Tibial nerve (tissue), 4 donors: ENCODE data around the gene SLC5A1. TPM values are rescaled to one million over a fixed set of nuclear protein-coding genes. Genes with fewer than 3 reads are reported as not detected.

Experiments used
- DNase-seq, 2 donors: peaks; one replicate each; pipeline ENCODE4 v3.0.0-alpha.2; 2019; ENCODE audit warnings: low spot score in 2 of 2
- H3K27ac ChIP-seq, 4 donors: fragments of 200-600 bp; sonication (generic) in 3 of 4; one replicate each; pipeline ENCODE4 v1.5.1; 2017 to 2019; ENCODE audit warnings: mild to moderate bottlenecking in 1 of 4
- H3K27me3 ChIP-seq, 2 donors: fragments of 200-600 bp; sonication (generic) in 1 of 2; one replicate each; pipeline versions ENCODE4 v1.5.1 to v1.6.0; 2017 to 2019
- H3K36me3 ChIP-seq, 3 donors: fragments of 200-600 bp; sonication (generic); one replicate each; pipeline ENCODE4 v1.5.1; 2018 to 2019
- H3K4me1 ChIP-seq, 4 donors: fragments of 200-600 bp; sonication (generic) in 3 of 4; one replicate each; pipeline ENCODE4 v1.5.1; 2017 to 2019
- H3K4me3 ChIP-seq, 4 donors: fragments of 200-600 bp; sonication (generic) in 3 of 4; one replicate each; pipeline ENCODE4 v1.5.1; 2017 to 2019; ENCODE audit warnings: mild to moderate bottlenecking in 1 of 4, moderate library complexity in 1 of 4
- H3K9me3 ChIP-seq, 4 donors: fragments of 200-600 bp; sonication (generic) in 3 of 4; one replicate each; pipeline ENCODE4 v1.5.1; 2017 to 2019
- EP300 ChIP-seq, 2 donors: sonication (generic); formaldehyde crosslinking; IDR thresholded peaks; one replicate each; pipeline ENCODE4 v1.6.1; 2017; ENCODE audit warnings: antibody characterized with exemption in 2 of 2, mild to moderate bottlenecking in 1 of 2
- POLR2A ChIP-seq, 2 donors: fragments of 450-650 bp; IDR thresholded peaks; one replicate each; pipeline ENCODE4 v1.6.1; 2017; ENCODE audit warnings: antibody characterized with exemption in 2 of 2, mild to moderate bottlenecking in 2 of 2, moderate library complexity in 2 of 2
- WGBS, 2 donors: methylation state at CpG; one replicate each; pipeline ENCODE4 v1.1.5; 2018; 5-methylcytosine and 5-hydroxymethylcytosine counted together
- total RNA-seq, 4 donors: library from RNA; depleted of rRNA; stranded (reverse); fragments of >200 nt; gene quantifications; one replicate each; pipeline ENCODE4 v1.1.0, GENCODE V29; 2016
- TF ChIP-seq, protein P1 (sequence below), 5 experiments: fragments of 200-600 bp in 3 of 5; fragments of 450-650 bp in 2 of 5; sonication (generic) in 3 of 5; IDR thresholded peaks; one replicate each; pipeline ENCODE4 v1.5.1; 2016 to 2019; ENCODE audit warnings: antibody characterized with exemption in 5 of 5, mild to moderate bottlenecking in 3 of 5, moderate library complexity in 2 of 5

SLC5A1 gene
- total RNA-seq, 4 donors from 2014 or later, result under 0.01 TPM; not detected in 3

DNA sequence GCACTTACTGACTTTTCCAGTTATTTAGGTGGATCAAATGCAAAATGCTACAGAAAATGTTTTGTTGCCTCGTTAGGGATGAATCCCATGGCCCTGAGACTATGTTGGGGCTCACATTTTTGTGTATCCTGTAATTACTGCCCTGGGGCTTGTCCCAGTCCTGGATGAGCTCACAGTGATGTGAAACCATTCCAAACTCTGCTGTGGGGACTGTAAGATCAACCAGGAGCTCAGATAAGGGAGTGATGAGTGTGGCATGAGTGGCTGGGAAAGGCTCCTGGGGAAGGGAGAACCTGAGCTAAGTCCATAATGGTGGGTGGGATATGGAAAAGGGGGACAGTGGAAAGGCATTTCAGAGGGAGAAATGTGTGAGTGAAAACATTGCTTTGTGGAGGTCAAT lies 54.0 kb downstream of the SLC5A1 start:
- 29 to 43% methylated on average over 1 of the region's 1 CpG for WGBS, 2 donors
- H3K9me3 ChIP-seq, result no peaks in the 10 kb centered on the region
- peaks cover 0 to 7% of the 10 kb centered on the region in 2 donors for H3K27me3 ChIP-seq
- H3K27ac ChIP-seq, result no peak overlapping the region
- H3K36me3 ChIP-seq, result no peaks in the 10 kb centered on the region
- H3K4me3 ChIP-seq, result no peak overlapping the region
- H3K4me1 ChIP-seq, result no peaks in the 10 kb centered on the region
- DNase-seq, result no peak
- TF ChIP-seq, protein P1, sequence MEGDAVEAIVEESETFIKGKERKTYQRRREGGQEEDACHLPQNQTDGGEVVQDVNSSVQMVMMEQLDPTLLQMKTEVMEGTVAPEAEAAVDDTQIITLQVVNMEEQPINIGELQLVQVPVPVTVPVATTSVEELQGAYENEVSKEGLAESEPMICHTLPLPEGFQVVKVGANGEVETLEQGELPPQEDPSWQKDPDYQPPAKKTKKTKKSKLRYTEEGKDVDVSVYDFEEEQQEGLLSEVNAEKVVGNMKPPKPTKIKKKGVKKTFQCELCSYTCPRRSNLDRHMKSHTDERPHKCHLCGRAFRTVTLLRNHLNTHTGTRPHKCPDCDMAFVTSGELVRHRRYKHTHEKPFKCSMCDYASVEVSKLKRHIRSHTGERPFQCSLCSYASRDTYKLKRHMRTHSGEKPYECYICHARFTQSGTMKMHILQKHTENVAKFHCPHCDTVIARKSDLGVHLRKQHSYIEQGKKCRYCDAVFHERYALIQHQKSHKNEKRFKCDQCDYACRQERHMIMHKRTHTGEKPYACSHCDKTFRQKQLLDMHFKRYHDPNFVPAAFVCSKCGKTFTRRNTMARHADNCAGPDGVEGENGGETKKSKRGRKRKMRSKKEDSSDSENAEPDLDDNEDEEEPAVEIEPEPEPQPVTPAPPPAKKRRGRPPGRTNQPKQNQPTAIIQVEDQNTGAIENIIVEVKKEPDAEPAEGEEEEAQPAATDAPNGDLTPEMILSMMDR (IDR thresholded peaks at IDR 0.05), result no peak
- TF ChIP-seq EP300 (IDR thresholded peaks at IDR 0.05) (no peak), POLR2A (IDR thresholded peaks at IDR 0.05) (no peak)

DNA sequence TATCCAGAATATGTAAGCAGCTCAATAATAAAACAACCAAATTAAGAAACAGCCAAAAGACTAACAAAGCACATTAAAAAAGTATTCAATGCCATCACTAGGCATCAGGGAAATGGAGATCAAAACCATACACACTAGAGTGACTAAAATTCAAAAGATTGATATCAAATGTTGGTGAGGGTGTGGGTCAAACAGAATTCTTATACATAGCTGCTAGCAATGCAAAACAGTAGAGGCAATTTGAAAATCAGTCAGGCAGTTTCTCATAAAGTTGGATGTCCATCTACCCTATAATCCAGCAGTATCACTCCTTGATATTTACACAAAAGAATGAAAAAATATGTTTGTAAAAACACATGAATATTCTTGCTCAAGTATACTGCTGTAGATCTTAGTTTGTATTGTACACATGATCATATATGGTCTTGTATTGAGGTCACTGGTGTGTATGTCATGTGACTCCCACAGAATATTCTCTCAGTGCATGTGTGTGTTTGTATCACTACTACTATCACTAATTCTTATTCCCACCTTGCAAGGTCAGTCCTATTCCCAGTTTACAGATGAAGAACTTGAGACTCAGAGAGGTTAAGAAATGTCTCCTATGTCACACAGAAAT lies 54.9 kb downstream of the SLC5A1 start:
- peaks cover 0 to 7% of the 10 kb centered on the region in 2 donors for H3K27me3 ChIP-seq
- TF ChIP-seq, protein P1 (IDR thresholded peaks at IDR 0.05), result no peak
- TF ChIP-seq POLR2A (IDR thresholded peaks at IDR 0.05) (no peak), EP300 (IDR thresholded peaks at IDR 0.05) (no peak)
- H3K4me3 ChIP-seq, result no peak overlapping the region
- DNase-seq, result no peak
- H3K27ac ChIP-seq, result no peak overlapping the region
- no peaks in the 10 kb centered on the region for H3K9me3 ChIP-seq
- no peaks in the 10 kb centered on the region for H3K4me1 ChIP-seq
- H3K36me3 ChIP-seq, result no peaks in the 10 kb centered on the region

DNA sequence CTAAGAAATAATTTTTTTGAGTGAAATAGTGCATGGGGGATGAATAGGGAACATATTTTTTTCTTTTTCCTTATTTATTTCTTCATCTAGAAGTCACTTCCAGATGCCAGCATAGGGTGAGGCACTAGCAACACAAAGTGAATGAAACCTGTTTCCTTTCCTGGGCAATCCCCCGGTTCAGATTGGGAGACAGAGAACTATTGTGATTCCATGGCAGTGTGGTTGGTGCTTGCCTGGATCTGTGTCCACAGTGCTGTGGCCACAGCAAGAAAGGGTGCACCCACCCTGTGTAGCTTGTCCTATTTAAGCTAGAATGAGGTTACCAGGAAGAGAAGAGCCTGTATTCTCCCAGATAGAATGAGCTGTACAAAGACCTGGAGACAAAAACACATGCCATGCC lies 57.6 kb downstream of the SLC5A1 start:
- 33 to 41% methylated on average over 1 of the region's 1 CpG for WGBS, 2 donors
- H3K36me3 ChIP-seq, result no peaks in the 10 kb centered on the region
- H3K4me3 ChIP-seq, result no peak overlapping the region
- no peaks in the 10 kb centered on the region for H3K9me3 ChIP-seq
- H3K27ac ChIP-seq, result no peak overlapping the region
- TF ChIP-seq EP300 (IDR thresholded peaks at IDR 0.05) (no peak), POLR2A (IDR thresholded peaks at IDR 0.05) (no peak)
- TF ChIP-seq, protein P1 (IDR thresholded peaks at IDR 0.05), result no peak
- no peak for DNase-seq
- H3K27me3 ChIP-seq, result peaks cover 0 to 7% of the 10 kb centered on the region in 2 donors
- H3K4me1 ChIP-seq, result no peaks in the 10 kb centered on the region

DNA sequence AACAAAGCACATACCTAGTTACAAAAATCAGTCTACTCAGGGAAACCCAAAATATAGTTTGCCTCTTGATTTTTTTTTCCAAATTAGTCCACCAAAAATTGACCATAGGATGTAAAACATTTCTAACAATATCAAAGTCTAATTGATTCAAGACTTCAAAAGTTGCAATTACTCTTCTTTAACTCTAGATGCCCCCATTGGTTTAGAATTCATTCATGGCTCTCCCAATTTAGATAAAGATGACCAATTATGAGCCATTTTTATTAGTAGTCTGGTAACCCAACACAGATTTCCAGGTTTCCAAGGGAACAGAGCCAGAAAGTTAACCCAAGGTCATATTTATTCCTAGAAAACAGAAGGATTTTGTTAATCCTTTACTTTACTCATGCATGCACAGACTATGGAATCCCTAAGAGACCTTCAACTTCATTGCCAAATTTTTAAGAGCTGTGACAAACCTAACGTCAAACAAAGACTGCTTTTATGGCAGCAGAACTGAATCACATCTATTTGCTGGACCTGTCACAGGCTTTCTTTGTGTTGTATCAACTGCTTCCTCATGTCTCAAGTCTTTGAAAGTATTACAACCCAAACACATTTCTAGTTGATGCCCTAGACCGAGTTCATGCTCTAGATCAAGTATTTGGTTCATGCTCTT lies 60.7 kb downstream of the SLC5A1 start:
- WGBS, 2 donors, result 12 to 18% methylated on average over 2 of the region's 2 CpGs

DNA sequence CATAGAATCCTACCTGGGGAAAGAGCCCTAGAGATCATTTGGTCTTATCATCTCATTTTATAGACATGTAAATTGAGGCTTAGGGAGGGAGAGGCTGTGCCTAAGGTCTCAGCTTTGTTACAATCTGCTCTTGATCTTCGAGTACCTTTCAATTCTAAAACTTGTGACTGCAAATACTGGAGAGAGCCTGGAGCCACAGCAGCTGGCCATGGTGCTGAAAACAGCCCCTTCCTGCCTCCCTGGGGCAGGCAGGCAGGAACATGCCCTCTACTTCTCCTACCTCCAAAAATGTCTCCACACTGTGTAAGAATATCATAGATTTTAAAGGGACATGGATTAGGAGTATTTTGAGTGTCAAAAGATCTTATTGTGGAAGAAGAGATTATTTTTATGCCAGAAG lies 63.9 kb downstream of the SLC5A1 start:
- no peaks in the 10 kb centered on the region for H3K27me3 ChIP-seq
- 0% methylated on average over 1 of the region's 1 CpG for WGBS, 2 donors
- DNase-seq, result no peak
- H3K36me3 ChIP-seq, result no peaks in the 10 kb centered on the region
- no peaks in the 10 kb centered on the region for H3K4me1 ChIP-seq
- no peaks in the 10 kb centered on the region for H3K9me3 ChIP-seq
- H3K4me3 ChIP-seq, result no peak overlapping the region
- TF ChIP-seq POLR2A (IDR thresholded peaks at IDR 0.05), result no peak
- TF ChIP-seq EP300 (IDR thresholded peaks at IDR 0.05), result no peak
- TF ChIP-seq, protein P1 (IDR thresholded peaks at IDR 0.05), result no peak
- H3K27ac ChIP-seq, result no peak overlapping the region

More for the DNA sequence above, 60.7 kb downstream of the SLC5A1 start:
- no peak for TF ChIP-seq POLR2A (IDR thresholded peaks at IDR 0.05)
- TF ChIP-seq, protein P1 (IDR thresholded peaks at IDR 0.05), result peak in 2 of 5 experiments; percentile 31 to 33
- no peak for TF ChIP-seq EP300 (IDR thresholded peaks at IDR 0.05)
- no peak overlapping the region for H3K4me3 ChIP-seq
- no peak for DNase-seq
- no peaks in the 10 kb centered on the region for H3K4me1 ChIP-seq
- H3K27me3 ChIP-seq, result peaks cover 0 to 7% of the 10 kb centered on the region in 2 donors
- no peaks in the 10 kb centered on the region for H3K36me3 ChIP-seq
- no peak overlapping the region for H3K27ac ChIP-seq
- no peaks in the 10 kb centered on the region for H3K9me3 ChIP-seq
